SK-N-SH (cell line): ENCODE data around the gene TNFRSF1B.

ENCODE experiments used
- CTCF ChIP-seq: fragments of 200-600 bp; sonication (generic); IDR thresholded peaks from 2 replicates; pipeline ENCODE4 v1.6.1; 2017; ENCODE audit warnings: antibody characterized with exemption, mild to moderate bottlenecking, moderate library complexity
- POLR2AphosphoS5 ChIP-seq: IDR thresholded peaks from 2 replicates; pipeline ENCODE4 v1.6.1; 2012; ENCODE audit warnings: low read depth, low read length
- ZBTB33 ChIP-seq: IDR thresholded peaks from 2 replicates; pipeline ENCODE4 v1.4.0; 2012; ENCODE audit warnings: low read depth, borderline replicate concordance

DNA sequence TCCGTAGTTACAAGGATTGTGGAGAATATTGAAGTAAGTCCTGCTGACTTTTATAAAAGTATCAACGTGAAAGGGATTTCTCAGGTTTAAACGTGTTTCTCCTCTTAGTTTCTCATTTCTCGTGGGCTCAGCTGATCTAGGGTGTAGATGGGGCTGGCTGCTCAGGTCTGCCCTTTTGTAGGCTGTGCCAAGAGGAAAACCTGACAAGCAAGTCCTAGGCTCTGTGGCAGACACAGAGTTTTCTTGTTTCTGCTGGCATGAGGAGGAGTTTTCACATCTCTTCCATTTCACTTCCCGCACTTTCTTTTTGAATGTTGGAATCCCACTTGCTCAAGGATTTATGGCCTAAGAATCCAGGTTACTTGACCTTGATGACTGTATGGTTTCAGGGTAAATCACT is 77.8 kb downstream of the TNFRSF1B start:
- TF ChIP-seq POLR2AphosphoS5 (no peak), CTCF (no peak), ZBTB33 (no peak)
